Purkinje cell (primary cell): ENCODE data around the gene KEAP1. TPM values are rescaled to one million over a fixed set of nuclear protein-coding genes. Genes with fewer than 3 reads are reported as not detected.

ENCODE experiments used
- polyA plus RNA-seq: library from polyadenylated mRNA; unstranded; fragments of >200 nt; fragmentation: Nextera tagmentation; gene quantifications from 2 replicates; pipeline ENCODE4 v1.2.1, GENCODE V29; 2014

Gene KEAP1
- 11.3 and 23.4 TPM in 2 replicates for polyA plus RNA-seq

DNA sequence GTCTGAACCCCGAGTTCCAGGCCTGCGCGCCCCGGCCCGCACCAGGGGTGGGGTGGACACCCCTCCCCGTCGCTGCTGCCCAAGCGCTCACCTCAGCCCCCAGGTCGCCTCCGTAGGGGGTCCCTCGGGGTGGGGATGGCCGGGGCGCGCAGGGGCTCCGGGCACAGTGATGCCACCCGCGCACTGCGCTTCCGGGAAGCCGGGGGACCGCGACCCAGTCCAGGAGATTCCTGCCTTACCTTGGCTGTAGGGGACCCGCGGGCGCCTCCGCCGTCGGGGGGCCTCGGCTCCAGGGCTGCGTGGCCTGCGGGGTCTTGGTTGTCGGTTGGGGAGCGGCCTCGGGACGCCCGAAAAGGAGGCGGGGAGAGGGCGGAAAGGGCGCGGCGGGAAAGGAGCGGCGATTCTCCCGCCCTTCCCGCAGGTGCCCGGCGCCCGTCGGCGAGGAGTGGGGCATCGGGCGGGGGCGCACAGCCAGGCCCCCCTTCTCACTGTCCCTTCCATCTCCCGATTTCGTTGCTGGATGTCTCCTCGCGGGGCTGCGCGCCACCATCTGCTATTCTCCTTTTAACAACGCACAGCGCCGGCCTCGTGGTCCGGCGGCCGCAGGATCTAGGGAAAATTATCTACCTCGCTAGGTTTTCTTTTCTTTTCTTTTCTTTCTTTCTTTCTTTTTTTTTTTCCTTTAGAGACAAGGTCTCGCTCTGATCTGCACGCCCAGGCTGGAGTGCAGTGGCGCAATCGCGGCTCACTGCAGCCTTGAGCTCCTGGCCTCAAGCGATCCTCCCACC, at the start of gene KEAP1:
Gene KEAP1, minus strand, starts transcription at position 355 of the 788 bp plus-strand sequence. CDS start 3,323 bp downstream, outside the sequence.

DNA sequence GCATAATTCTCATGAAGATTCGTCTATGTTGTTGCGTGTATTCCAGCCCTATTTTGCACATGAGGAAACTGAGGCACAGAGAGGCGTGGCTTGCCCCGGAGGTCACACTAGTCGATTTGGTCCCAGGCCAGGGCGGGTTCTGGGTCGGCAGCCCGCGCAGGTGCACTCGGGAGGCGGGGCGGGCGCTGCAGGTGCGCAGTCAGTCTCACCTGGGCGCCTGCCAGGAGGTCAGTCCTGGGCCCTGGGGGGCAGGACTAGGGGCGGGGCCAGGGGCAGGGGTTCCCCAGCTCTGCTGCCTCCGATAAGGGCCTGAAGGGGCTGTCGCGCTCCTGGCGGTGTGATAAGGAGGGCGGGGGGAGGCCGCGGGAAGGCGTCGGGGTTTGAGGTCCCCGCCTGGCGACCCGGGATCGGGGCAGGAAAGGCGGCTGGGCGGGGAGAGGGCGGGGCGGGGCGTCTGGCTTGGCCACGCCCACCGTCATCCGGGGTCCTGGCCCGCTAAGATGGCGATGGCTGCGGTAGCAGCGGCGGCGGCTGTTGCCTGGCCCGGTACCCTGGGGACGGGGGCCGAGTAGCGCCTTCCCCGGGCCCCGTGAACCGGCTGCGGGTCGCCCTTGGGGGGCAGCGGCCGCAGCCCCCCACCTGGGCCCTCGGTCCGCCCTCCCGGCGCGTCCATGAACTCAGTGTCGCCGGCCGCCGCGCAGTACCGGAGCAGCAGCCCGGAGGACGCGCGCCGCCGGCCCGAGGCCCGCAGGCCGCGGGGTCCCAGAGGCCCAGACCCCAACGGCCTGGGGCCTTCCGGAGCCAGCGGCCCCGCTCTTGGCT, 40.5 kb upstream of the KEAP1 start, which contains the start of gene ATG4D:
Gene ATG4D, plus strand, starts transcription at position 485 of the 822 bp plus-strand sequence. Its CDS starts 187 bp downstream, at position 672.

DNA sequence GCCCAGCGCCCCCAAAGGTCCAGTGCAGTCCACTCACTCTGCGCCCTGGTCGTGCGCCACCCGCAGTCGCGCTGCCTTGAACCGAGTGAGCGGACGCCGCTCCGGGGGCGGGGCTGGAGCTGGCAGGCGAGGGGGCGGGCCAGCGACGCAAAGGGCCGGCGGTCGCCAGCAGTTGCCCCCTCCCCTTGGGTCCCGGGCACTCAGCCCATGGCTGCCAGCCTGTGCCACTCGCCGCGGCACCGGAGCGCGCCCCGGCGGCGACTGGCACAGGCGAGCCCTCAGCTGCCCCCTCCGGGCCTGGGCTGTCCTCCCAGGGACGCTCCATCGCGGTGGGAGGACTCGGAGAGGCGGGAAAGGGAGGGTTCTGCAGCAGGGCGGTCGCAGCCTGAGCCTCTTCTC, 14.2 kb upstream of the KEAP1 start, which contains the start of gene S1PR5:
Gene S1PR5, minus strand, starts transcription at position 87 of the 399 bp plus-strand sequence. CDS start 2,436 bp downstream, outside the sequence.

Other genes starting within 250 kb of the KEAP1 start
- not detected in 2 replicates for gene ICAM1, start 232.2 kb downstream of the KEAP1 start, polyA plus RNA-seq
- gene ICAM4, start 216.4 kb downstream of the KEAP1 start, polyA plus RNA-seq: not detected in 2 replicates
- 0.24 TPM in 1 of 2 replicates, not detected in the other for gene ICAM5, start 213.4 kb downstream of the KEAP1 start, polyA plus RNA-seq
- not detected in 2 replicates for gene ZGLP1, start 193.5 kb downstream of the KEAP1 start, polyA plus RNA-seq
- gene FDX2, start 187.3 kb downstream of the KEAP1 start, polyA plus RNA-seq: 12.7 and 29.5 TPM in 2 replicates
- gene RAVER1, start 169.8 kb downstream of the KEAP1 start, polyA plus RNA-seq: 0.13 TPM in 2 replicates
- gene ICAM3, start 163.7 kb downstream of the KEAP1 start, polyA plus RNA-seq: 2.8 TPM in 1 of 2 replicates, not detected in the other
- gene TYK2, start 122.8 kb downstream of the KEAP1 start, polyA plus RNA-seq: 8.2 and 13.2 TPM in 2 replicates
- gene CDC37, start 99.8 kb downstream of the KEAP1 start, polyA plus RNA-seq: 16.1 and 22.6 TPM in 2 replicates
- 0.63 and 2.5 TPM in 2 replicates for gene PDE4A, start 82.8 kb downstream of the KEAP1 start, polyA plus RNA-seq
- gene S1PR5, start 14.1 kb upstream of the KEAP1 start, polyA plus RNA-seq: 0.32 TPM in 1 of 2 replicates, not detected in the other
- gene ATG4D, start 40.5 kb upstream of the KEAP1 start, polyA plus RNA-seq: 5.6 TPM in 1 of 2 replicates, not detected in the other
- 2.4 and 5.3 TPM in 2 replicates for gene KRI1, start 62.7 kb upstream of the KEAP1 start, polyA plus RNA-seq
- 17.1 and 34.4 TPM in 2 replicates for gene CDKN2D, start 65.6 kb upstream of the KEAP1 start, polyA plus RNA-seq
- 2.5 TPM in 1 of 2 replicates, not detected in the other for gene AP1M2, start 84.0 kb upstream of the KEAP1 start, polyA plus RNA-seq
- 7.4 and 12.4 TPM in 2 replicates for gene SLC44A2, start 122.2 kb upstream of the KEAP1 start, polyA plus RNA-seq
- gene ILF3, start 151.0 kb upstream of the KEAP1 start, polyA plus RNA-seq: 29.6 and 33.0 TPM in 2 replicates
- 2.2 and 3.9 TPM in 2 replicates for gene QTRT1, start 198.1 kb upstream of the KEAP1 start, polyA plus RNA-seq
- gene DNM2, start 214.7 kb upstream of the KEAP1 start, polyA plus RNA-seq: 0.52 and 0.94 TPM in 2 replicates